HG03469 (cell line): ENCODE measurements around the gene ZNF780B.
"Not testable (repeated sequence)": the region's sequence is repeated elsewhere in the genome, so short reads cannot be mapped to it uniquely, and the experiment has no call there.

Experiments used
- ATAC-seq: cut with Tn5 transposase; IDR thresholded peaks from one replicate; pipeline ENCODE4 v1.9.1; 2021; ENCODE audit warnings: mild to moderate bottlenecking, moderate library complexity, moderate number of reproducible peaks; ENCODE audit not compliant: unreplicated experiment

The ZNF780B gene

GRCh38 chr19:40041718-40042117 is 14.3 kb downstream of the ZNF780B start:
- ATAC-seq = not testable (repeated sequence)

DNA sequence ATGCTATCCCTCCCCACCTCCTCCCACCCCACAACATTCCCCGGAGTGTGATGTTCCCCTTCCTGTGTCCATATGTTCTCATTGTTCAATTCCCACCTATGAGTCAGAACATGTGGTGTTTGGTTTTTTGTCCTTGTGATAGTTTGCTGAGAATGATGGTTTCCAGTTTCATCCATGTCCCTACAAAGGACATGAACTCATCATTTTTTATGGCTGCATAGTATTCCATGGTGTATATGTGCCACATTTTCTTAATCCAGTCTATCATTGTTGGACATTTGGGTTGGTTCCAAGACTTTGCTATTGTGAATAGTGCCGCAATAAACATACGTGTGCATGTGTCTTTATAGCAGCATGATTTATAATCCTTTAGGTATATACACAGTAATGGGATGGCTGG is 18.0 kb downstream of the ZNF780B start:
- ATAC-seq = not testable (repeated sequence)

- ATAC-seq = no peak
Measured at GRCh38 chr19:40035996-40036395, 20.0 kb downstream of the ZNF780B start.

- ATAC-seq = no peak
Measured at GRCh38 chr19:40033989-40034560, 22.0 kb downstream of the ZNF780B start.

DNA sequence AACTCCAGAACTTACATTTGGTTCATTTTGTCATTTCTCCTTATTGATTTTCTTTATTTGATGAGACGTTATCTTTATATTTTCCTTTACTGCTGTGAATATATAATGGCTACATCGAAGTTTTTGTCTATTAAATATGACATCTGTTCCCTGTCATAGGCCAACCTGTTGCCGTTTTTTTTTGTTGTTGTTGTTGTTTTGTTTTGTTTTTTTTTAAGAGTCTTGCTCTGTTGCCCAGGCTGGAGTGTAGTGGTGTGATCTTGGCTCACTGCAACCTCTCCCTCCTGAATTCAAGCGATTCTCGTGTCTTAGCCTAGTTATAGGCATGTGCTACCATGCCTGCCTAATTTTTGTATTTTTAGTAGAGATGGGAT is 29.4 kb downstream of the ZNF780B start:
- no peak for ATAC-seq

- no peak for ATAC-seq
Measured at GRCh38 chr19:40025938-40026596, 30.0 kb downstream of the ZNF780B start.

DNA sequence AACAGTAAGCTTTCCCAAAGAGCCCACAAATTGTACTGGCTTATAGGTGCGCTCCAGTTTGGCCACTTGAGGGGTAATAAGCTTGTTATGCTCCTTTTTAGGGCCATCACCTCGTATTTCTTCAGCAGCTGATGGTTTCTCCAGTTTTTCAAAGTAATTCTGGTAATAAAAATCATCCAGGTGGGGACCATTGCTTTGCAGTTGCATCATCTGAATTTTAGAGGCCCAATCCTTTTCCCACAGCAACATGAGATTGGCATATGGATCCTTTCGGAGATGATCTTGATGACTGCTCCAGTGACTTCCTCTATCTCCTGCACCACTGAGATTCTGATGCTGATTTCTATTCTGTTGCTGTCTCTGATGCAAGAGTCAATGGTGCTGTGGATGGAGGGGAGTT is 32.1 kb downstream of the ZNF780B start:
- no peak for ATAC-seq

- no peak for ATAC-seq
Measured at GRCh38 chr19:40013991-40014390, 42.0 kb downstream of the ZNF780B start.

GRCh38 chr19:40009674-40010073 is 46.4 kb downstream of the ZNF780B start:
- no peak for ATAC-seq

- no peak for ATAC-seq
Measured at GRCh38 chr19:40006273-40006691, 49.7 kb downstream of the ZNF780B start.

DNA sequence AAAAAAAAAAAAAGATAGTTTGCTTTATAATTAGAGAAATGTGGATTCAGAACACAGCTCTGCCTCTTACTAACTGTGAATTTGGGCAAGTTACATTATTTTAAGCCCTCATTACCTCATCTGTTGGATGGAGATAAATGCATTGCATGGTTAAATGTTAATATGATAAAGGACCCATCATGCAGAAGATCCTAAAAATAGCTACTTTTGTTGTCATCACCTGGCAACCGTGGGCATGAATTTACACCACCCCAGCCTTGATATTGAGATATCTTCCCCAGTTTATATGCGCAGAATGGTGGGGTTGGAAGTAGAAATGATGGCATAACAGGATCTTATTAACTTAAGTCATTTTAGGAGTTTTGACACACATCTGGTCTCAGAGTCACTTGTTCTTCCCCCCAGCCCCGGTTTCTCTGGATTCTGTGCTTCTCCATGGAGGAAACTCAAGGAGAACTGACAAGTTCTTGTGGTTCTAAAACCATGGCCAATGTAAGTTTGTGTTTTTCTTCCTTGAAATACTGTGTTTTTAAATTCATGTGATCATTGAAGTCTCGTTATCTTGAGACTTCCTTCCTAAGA is 50.2 kb downstream of the ZNF780B start:
- no peak for ATAC-seq

DNA sequence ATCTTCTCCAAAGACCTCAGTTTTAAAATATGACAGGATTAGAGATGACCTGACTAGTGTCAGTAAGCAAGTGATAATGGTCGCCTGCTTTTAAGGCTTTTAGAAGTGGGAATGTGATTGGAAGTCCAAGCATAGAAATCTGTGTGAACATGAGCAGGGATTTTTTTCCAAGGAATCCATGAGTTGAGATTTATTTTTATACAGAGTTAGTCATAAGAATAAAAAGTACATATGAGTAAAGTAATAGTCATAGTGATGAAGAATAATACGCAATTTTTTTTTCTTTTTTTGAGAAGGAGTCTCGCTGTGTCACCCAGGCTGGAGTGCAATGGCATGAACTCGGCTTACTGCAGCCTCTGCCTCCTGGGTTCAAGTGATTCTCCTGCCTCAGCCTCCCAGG is 57.5 kb downstream of the ZNF780B start:
- ATAC-seq = no peak

- peak; percentile 6 for ATAC-seq
Measured at GRCh38 chr19:39997638-39998216, 58.3 kb downstream of the ZNF780B start.

DNA sequence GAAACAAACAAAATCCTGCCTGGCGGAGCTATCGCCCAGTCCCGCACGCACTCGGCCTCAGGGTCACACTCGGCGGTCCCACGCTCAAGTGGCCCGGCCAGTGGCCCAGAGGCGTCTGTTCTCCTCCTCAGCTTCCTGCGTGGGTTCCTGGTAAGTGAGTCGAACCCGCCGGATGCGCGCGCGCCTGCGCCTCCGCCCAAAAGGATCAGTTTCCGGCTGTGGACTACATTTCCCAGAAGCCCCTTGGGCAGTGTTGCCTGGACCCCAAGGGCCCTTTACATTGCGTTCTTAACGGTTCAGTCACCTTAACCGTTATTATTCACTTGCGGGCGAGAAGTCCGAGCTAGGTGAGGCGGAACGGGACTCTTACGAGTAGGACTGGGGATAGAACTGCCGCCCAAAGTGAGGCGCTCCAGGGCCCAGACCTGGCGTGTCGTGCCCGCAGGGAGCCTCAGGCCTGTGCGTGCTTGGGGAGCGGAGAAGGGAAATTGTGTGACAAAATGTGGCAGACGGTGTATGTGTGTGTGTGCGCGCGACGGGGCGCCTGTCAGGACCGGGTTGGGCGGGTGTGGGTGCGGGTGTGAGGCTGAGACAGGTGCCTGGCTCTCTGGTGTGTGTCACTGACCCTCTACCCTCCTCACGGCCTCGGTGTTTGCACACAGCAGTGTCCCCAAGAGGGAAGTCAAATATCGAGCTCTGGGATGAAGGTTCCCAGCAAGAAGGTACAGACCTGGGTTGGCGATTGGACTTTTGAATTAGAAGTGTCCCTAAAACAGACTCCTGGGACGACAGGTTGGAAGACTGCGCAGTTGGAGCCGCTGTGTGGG is 59.0 kb downstream of the ZNF780B start, which contains the start of gene ZNF546:
ZNF546 (plus strand) TSS at position 250 of the 827 bp plus-strand sequence. CDS start 1,267 bp downstream, outside the sequence.
- ATAC-seq = peak; percentile 39

DNA sequence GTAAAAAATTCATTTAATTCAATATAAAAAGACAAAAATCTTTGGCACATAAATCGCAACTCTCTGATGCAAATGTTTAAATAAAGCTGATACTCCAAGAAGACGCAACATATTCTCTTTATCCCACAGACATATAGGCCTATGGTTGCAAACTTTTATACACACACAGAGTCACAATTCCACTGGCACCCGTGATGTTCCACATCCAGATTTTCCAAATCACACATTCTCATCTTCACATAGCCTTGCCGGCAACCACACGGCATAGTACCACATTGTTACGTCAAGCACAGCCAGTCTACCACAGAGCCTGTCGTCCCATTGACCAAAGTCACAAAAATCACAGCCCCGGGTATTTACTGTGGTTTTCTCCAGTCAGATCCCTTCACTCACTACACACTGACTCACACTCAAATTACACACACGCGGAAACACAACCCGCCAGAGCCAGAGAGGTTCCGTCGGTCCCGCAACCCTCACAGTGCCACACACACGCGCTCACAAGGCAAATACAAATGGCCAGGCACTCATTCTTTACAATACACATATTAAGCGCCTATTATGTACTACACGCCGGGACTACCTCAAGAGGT is 59.7 kb downstream of the ZNF780B start:
- ATAC-seq = no peak

DNA sequence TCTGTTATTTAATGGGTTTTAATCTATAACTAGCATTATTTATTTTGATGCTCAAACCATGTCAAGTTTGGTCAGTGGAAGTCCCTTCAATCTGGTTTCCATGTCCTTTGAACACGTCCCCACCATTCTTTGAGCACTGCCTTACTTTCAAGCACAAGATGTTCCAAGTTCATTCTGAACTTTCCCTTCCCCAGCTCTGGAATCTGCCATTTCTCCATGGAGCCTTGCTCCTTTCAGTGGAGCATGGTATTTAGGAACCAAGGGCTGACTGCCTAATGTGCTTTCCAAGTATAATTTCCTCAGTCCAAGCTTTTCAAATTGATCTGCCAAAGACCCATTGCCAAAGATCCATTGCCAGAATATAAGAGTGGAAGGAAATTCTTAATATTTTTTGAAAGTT is 60.2 kb downstream of the ZNF780B start:
- no peak for ATAC-seq

DNA sequence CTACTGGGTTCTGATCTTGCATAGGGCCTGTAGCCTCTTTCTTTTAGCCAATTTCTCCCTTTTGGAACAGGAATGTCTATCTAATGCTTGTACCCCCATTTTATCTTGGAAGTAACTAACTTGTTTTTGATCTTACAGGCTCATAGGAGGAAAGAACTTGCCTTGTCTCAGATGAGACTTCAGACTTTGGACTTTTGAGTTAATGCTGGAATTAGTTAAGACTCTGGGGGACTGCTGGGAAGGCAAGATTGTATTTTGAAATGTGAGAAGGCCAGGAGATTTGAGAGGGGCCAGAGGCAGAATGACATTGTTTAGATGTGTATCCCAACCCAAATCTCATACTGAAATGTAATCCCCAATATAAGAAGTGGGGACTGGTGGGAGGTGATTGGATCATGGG is 61.7 kb downstream of the ZNF780B start:
- no peak for ATAC-seq

GRCh38 chr19:39993605-39994004 is 62.4 kb downstream of the ZNF780B start:
- ATAC-seq = no peak

- no peak for ATAC-seq
Measured at GRCh38 chr19:39987596-39987995, 68.4 kb downstream of the ZNF780B start.

GRCh38 chr19:39987167-39987566 is 68.9 kb downstream of the ZNF780B start:
- ATAC-seq = no peak

DNA sequence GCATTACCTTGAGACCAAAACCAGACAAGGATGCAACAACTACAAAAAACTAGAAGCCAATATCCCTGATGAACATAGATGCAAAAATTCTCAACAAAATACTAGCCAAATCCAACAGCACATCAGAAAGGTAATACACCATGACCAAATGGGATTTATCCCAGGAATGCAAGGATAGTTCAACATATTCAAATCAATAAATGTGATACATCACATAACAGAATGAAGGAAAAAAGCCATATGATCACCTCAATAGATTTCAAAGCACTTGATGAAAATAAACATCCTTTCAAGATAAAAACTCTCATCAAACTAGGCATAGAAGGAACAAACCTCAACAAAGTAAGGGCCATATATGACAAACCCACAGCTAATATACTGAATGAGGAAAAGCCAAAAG is 69.4 kb downstream of the ZNF780B start:
- ATAC-seq = no peak
